GM21786 (cell line): ENCODE data around the gene ZNF436.
"Not testable (repeated sequence)": the region's sequence is repeated elsewhere in the genome, so short reads cannot be mapped to it uniquely, and the experiment has no call there.

Experiments used
- ATAC-seq: cut with Tn5 transposase; IDR thresholded peaks from one replicate; pipeline ENCODE4 v1.9.1; 2021; ENCODE audit not compliant: unreplicated experiment

Gene ZNF436

DNA sequence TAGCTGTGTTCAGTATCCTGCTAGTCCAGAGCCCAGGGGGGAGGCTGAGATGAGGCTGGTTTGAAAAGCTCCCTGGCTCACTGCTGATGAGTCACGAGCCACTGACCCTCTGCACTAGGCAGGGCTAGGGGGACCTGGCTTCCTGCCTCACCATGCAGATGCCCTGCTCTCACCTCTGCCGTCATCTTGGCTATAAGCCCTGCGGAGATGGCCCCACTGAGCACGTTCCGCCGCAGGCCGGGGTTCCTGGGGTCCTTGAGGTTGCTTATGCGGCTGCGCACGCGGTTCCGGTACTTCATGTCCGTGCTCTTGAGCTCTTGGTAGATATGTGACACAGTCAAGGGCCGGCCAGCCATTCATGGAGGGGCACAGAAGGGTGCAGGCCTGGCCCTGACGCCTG, 24.1 kb upstream of the ZNF436 start:
- no peak for ATAC-seq

DNA sequence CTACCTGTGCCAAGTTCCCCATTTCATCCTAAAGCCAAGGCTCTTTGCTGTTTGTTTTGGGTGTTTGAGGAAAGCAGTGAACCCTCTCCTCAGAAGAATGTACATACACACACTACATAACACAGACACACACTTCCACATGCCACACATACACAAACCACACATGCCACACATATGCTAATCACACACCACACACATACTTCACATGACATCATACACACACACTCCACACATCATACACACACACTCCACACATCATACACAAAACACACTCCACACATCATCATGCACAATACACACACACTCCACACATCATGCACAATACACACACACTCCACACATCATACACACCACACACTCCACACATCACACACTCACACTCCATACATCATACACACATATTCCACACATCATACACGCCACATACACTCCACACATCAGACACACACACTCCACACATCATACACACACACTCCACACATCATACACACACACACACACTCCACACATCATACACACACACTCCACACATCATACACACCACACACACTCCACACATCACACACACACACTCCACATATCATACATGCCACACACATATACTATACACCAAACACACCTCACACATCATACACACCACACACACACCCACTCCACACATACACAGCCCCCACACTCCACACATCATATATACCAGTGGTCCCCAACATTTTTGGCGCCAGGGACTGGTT, 22.7 kb upstream of the ZNF436 start:
- no peak for ATAC-seq

- ATAC-seq, result no peak
Measured at GRCh38 chr1:23389837-23390321, 20.2 kb upstream of the ZNF436 start.

DNA sequence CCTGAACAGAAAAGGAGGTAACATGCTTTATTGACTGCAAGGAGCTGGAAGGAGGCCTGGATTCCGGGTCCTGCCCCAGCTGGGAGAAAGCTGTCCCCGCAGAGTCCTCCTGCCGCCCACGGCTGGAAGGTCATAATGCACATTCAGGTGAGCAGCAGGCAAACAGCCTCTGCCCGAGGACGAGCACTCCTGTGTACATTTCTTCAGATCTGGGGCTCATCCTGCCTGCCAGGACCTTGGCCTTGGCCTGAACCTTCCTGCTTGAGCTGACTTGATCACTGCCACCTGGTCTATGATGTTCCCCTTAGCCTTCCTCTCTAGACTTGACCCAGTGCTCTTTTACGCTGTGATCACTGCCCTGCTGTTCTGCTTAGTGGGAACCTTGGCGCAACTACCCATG, 17.9 kb upstream of the ZNF436 start:
- ATAC-seq, result no peak

DNA sequence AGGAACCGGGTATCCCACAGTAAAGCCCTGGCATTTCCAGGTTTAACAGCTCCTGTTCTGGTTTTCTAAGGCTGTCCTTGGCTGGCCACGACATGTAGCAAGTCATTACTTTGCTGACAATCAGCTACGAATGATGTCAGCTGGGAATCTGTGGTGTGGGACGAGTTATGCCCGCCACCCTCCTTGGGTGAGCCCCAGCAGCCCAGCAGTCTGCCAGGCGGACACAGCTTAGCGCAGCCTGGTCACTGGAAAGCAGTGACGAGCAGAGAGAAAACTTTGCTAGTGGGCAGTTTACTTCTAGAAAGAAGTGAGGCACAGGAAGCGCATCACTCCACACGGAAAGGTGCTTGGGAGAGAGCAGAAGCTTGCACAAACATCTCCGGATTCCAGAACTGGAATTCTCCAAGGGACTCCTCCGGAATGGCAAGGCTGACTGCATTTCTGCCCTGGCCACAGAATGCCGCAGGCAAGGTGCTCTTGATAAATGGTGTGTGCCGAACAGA, 15.5 kb upstream of the ZNF436 start:
- no peak for ATAC-seq

GRCh38 chr1:23384312-23385058, 14.8 kb upstream of the ZNF436 start:
- no peak for ATAC-seq

DNA sequence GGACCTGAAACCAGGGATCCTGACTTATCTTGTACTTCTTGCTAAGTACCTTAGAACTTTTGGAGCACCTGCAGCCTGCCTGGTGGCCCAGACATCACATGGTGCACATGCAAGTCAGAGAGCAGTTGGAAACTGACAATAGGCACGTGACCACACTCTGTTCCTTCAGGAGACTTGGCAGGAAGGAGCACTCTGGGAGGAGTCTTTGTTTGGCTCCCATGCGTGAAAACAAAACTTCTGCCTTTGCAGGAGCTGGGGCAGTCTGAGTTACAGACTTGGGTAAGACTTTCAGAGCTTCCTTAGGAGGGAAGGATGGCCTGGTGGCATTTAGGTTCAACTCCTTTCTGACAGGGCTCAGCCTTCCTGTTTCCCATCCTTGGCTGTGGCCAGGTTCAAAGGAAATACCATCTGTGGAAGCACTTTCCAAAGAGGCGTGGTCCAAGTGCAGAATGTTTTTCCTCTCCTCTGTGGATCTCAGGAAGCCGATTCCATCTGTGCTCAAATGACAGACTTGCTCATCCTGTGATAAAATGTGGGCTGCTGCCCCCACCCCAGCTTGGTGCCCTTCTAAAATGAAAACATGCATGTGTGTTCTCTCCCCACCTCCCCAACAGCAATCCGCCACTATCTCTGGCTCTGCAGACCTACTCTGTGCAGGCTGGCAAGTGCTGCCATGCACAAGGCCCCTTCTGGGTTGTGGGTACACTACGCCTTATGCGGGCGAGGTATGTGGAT, 14.1 kb upstream of the ZNF436 start:
- ATAC-seq, result no peak

GRCh38 chr1:23381233-23381885, 11.7 kb upstream of the ZNF436 start:
- no peak for ATAC-seq

DNA sequence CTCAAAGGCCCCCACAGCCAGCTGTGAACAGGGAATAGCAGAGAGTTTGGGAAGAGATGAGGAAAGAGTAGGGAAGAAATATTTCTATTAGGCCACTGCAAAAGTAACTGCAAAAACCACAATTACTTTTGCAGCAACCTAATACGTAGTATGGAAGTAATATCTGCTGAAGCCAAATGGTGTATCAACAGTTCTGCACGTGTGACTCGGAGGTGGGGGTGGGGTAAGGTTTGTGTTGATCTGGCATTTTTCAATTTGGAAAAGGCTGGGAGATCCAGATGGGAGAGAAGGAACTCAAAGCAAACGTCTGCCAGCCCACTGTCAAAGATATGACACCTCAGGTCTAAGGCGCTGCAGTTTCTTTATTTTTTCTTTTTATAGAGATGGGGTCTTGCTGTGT, 11.1 kb upstream of the ZNF436 start:
- no peak for ATAC-seq

- ATAC-seq, result not testable (repeated sequence)
Measured at GRCh38 chr1:23380236-23380635, 10.6 kb upstream of the ZNF436 start.

DNA sequence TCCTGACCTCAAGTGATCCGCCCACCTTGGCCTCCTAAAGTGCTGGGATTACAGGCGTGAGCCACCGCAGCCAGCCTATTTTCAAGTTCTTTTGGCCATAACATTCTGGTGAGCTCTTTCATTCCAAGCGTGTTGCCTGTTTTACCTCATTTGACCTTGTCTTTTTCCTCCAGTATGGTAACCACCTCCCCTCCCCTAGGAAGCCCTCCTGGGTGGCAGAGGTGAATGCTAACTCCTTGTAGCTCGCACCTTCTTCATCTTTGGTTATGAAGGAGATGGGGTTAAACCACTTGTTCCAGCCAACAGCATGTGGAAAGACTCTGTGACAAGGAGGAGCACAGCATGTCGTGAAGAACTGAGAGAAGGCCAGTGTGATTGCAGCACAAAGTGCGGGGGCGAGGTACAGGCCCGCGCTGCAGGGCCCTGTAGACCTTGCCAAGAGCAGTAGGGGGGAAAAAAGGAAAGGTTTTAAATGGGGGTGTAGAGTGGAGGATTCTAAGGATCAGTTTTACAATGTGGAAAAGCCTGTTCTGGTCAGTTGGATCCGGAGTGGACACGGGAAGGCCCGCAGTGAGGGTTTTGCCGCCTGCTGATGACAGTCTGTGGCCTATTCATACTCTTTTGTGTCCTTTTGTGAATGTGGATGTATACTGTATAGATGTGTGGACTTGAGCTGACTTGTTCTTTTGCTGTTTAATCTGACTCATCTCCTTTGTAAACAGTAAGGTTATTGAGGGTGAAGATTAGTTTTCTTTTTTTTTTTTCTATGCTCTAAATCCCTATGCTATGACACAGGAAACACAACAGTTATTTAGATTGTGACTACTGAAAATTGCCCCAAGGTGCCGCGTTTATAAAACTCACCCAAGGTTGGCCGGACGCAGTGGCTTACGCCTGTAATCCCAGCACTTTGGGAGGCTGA, 7.5 kb upstream of the ZNF436 start:
- no peak for ATAC-seq

GRCh38 chr1:23374079-23374735, 4.6 kb upstream of the ZNF436 start:
- ATAC-seq, result not testable (repeated sequence)

DNA sequence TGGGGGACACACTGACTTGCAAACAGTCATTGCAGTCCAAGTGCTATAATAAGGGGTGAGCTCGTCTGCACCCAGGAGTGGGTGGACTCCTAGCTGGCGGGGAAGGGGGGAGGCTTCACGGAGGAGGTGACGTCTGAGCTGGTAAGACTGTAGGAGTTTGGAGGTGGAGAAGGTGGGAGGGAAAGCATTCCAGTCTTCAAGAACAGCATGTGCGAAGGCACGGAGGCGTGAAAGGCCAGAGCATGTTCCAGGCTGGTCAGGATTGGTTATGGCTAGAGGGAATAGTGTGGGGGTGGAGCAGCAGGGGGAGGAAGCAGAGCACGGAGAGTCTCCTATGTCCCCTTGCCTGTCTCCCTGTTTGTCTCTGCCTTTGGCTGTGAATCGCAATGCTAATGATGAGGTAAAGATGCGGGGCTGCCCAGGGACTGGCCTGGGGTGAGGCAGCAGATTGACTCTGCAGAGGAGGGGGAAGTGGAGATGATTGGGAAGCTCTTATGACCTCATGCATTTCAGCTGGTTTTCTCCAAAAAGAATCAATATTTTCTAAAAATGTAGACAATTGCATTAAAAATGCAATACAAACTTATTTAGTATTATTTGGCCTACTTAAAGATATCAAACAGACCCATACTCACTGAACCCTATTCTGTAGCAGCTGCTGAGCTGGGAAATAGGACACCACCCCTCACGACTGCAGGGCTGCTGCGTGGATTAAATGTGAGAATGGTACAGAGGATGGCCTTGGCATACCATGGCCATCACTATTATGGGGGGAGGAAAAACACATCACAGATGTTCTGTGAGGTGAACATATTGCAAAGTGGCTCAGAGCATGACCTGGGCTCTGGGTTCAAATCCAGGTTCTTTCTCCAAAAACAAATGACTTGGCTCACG, 2.6 kb upstream of the ZNF436 start:
- no peak for ATAC-seq

GRCh38 chr1:23370709-23371584, 1.3 kb upstream of the ZNF436 start:
- no peak for ATAC-seq

DNA sequence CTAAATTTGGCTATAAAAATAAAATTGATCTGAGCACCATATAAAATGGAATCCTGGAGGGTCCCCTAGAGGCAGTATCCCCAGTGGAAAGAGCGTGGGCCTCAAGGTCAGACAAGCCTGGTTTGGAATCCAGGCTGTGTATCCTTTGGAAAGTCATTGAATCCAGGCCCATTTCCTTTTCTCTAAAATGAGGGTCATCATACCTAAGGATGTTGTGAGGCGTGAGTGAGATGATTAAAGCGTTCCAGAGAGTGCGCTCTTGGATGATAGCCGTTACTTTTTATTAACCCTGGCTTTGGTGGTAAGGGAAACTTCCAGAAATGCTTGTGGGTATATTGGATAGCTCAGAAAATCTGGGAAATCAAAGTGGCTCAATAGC, 683 bp upstream of the ZNF436 start:
- ATAC-seq, result no peak

DNA sequence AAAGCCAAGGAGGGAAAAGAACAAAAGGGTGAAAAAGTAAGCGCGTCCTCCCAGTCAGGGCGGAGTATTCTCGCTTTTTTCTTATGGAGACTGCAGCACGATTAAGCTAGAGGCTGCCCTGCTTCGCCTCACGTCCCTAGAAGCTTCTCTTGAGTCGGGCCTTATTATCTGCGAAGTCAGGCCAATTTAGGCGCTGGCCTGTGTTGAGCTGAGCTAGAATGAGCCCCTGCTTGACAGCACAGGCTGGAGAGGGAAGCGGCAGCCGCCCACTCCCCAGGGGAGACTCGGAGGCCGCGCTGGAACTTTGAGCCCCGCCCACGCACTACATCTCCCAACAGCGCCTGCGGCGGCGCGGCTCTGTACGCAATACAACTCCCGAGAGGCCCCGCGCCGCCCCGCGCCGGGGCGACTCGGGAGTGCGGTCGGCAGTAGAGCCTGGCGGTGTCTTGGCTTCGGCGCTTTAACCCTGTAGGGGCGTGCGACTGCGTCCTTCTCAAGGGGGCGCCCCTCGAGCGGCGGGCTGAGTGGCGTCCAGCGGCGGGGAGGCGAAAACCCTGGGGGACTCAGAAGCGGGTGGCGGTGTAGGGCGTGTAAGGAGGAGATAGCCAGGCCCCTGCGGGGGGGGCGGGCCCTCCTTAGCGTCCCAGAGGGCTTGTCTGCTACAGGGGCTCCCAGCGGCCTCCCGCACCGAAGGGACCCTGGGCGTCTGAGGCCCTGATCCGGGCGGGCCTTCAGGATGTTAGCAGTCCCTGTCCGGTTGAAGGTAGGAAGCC, 888 bp downstream of the ZNF436 start:
- ATAC-seq, result peak; percentile 70
